ENCODE results near the gene WDR33.

Gene WDR33

DNA sequence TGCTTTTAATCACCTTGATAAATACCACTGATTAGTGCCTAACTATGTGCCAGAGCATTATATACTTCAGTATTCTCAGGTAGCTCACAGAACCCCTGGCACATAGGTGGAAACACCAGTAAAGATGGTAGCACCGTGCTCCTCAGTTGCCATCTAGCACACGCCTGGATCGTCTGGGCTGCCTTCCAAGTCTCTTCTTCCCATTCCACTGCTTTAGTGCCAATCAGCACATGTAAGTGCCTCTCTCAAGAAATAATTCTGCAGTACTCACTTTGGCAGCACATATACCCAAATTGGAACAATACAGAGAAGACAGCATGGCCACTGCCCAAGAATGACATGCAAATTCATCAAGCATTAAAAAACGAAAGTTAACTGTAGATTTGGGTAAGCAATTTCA lies 34.0 kb upstream of the WDR33 start:
- TF ChIP-seq SNAI2 (CRISPR knock-in tag; IDR thresholded peaks at IDR 0.05) = no peak
- TF ChIP-seq, protein P1, sequence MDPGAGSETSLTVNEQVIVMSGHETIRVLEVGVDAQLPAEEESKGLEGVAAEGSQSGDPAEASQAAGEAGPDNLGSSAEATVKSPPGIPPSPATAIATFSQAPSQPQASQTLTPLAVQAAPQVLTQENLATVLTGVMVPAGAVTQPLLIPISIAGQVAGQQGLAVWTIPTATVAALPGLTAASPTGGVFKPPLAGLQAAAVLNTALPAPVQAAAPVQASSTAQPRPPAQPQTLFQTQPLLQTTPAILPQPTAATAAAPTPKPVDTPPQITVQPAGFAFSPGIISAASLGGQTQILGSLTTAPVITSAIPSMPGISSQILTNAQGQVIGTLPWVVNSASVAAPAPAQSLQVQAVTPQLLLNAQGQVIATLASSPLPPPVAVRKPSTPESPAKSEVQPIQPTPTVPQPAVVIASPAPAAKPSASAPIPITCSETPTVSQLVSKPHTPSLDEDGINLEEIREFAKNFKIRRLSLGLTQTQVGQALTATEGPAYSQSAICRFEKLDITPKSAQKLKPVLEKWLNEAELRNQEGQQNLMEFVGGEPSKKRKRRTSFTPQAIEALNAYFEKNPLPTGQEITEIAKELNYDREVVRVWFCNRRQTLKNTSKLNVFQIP (CRISPR knock-in tag; IDR thresholded peaks at IDR 0.05; ENCODE audit: borderline replicate concordance, low read depth) = no peak
- no peak for TF ChIP-seq PPARA (CRISPR knock-in tag; IDR thresholded peaks at IDR 0.05; ENCODE audit: borderline replicate concordance)
- TF ChIP-seq, protein P2, sequence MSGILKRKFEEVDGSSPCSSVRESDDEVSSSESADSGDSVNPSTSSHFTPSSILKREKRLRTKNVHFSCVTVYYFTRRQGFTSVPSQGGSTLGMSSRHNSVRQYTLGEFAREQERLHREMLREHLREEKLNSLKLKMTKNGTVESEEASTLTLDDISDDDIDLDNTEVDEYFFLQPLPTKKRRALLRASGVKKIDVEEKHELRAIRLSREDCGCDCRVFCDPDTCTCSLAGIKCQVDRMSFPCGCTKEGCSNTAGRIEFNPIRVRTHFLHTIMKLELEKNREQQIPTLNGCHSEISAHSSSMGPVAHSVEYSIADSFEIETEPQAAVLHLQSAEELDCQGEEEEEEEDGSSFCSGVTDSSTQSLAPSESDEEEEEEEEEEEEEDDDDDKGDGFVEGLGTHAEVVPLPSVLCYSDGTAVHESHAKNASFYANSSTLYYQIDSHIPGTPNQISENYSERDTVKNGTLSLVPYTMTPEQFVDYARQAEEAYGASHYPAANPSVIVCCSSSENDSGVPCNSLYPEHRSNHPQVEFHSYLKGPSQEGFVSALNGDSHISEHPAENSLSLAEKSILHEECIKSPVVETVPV (CRISPR knock-in tag; IDR thresholded peaks at IDR 0.05) = no peak
- no peak for TF ChIP-seq ZC3H10 (CRISPR knock-in tag; IDR thresholded peaks at IDR 0.05)
- TF ChIP-seq ZFP30 (CRISPR knock-in tag; IDR thresholded peaks at IDR 0.05) = no peak
- no peak for TF ChIP-seq ZNF565 (CRISPR knock-in tag; conservative IDR thresholded peaks at IDR 0.05; ENCODE audit: low read depth)
- ATAC-seq = no peak

DNA sequence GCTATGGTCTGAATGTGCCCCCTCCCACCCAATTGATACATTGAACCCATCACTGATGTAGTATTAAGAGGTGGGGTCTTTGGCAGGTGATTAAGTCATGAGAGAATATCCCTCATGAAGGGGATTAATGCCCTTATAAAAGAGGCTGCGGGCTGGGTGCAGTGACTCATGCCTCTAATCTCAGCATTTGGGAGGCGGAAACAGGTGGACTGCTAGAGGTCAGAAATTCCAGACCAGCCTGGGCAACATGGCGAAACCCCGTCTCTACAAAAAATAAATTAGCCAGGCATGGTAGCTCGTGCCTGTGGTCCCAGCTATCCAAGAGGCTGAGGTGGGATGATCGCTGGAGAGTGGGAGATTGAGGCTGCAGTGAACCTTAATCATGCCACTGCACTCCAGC lies 32.7 kb upstream of the WDR33 start:
- no peak for ATAC-seq
- TF ChIP-seq, protein P3, sequence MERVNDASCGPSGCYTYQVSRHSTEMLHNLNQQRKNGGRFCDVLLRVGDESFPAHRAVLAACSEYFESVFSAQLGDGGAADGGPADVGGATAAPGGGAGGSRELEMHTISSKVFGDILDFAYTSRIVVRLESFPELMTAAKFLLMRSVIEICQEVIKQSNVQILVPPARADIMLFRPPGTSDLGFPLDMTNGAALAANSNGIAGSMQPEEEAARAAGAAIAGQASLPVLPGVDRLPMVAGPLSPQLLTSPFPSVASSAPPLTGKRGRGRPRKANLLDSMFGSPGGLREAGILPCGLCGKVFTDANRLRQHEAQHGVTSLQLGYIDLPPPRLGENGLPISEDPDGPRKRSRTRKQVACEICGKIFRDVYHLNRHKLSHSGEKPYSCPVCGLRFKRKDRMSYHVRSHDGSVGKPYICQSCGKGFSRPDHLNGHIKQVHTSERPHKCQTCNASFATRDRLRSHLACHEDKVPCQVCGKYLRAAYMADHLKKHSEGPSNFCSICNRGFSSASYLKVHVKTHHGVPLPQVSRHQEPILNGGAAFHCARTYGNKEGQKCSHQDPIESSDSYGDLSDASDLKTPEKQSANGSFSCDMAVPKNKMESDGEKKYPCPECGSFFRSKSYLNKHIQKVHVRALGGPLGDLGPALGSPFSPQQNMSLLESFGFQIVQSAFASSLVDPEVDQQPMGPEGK (CRISPR knock-in tag; IDR thresholded peaks at IDR 0.05; ENCODE audit: borderline replicate concordance) = no peak
- no peak for TF ChIP-seq ZC3H10 (CRISPR knock-in tag; IDR thresholded peaks at IDR 0.05)
- TF ChIP-seq ISL1 (CRISPR knock-in tag; IDR thresholded peaks at IDR 0.05) = no peak
- TF ChIP-seq ZFP3 (CRISPR knock-in tag; IDR thresholded peaks at IDR 0.05) = no peak
- no peak for TF ChIP-seq OSR1 (CRISPR knock-in tag; IDR thresholded peaks at IDR 0.05)
- no peak for TF ChIP-seq SNAI2 (CRISPR knock-in tag; IDR thresholded peaks at IDR 0.05)
- no peak for TF ChIP-seq PPARA (CRISPR knock-in tag; IDR thresholded peaks at IDR 0.05; ENCODE audit: borderline replicate concordance)
- TF ChIP-seq, protein P4, sequence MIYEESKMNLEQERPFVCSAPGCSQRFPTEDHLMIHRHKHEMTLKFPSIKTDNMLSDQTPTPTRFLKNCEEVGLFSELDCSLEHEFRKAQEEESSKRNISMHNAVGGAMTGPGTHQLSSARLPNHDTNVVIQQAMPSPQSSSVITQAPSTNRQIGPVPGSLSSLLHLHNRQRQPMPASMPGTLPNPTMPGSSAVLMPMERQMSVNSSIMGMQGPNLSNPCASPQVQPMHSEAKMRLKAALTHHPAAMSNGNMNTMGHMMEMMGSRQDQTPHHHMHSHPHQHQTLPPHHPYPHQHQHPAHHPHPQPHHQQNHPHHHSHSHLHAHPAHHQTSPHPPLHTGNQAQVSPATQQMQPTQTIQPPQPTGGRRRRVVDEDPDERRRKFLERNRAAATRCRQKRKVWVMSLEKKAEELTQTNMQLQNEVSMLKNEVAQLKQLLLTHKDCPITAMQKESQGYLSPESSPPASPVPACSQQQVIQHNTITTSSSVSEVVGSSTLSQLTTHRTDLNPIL (CRISPR knock-in tag; IDR thresholded peaks at IDR 0.05; ENCODE audit: low read depth) = no peak
- TF ChIP-seq ZNF70 (CRISPR knock-in tag; IDR thresholded peaks at IDR 0.05) = no peak
- TF ChIP-seq ZNF565 (CRISPR knock-in tag; conservative IDR thresholded peaks at IDR 0.05; ENCODE audit: low read depth) = no peak
- no peak for TF ChIP-seq TOX (CRISPR knock-in tag; IDR thresholded peaks at IDR 0.05; ENCODE audit: borderline replicate concordance)
- no peak for TF ChIP-seq GLIS3 (CRISPR knock-in tag; IDR thresholded peaks at IDR 0.05)
- no peak for TF ChIP-seq ARNTL (CRISPR knock-in tag; IDR thresholded peaks at IDR 0.05; ENCODE audit: borderline replicate concordance, low read depth)
- TF ChIP-seq, protein P5, sequence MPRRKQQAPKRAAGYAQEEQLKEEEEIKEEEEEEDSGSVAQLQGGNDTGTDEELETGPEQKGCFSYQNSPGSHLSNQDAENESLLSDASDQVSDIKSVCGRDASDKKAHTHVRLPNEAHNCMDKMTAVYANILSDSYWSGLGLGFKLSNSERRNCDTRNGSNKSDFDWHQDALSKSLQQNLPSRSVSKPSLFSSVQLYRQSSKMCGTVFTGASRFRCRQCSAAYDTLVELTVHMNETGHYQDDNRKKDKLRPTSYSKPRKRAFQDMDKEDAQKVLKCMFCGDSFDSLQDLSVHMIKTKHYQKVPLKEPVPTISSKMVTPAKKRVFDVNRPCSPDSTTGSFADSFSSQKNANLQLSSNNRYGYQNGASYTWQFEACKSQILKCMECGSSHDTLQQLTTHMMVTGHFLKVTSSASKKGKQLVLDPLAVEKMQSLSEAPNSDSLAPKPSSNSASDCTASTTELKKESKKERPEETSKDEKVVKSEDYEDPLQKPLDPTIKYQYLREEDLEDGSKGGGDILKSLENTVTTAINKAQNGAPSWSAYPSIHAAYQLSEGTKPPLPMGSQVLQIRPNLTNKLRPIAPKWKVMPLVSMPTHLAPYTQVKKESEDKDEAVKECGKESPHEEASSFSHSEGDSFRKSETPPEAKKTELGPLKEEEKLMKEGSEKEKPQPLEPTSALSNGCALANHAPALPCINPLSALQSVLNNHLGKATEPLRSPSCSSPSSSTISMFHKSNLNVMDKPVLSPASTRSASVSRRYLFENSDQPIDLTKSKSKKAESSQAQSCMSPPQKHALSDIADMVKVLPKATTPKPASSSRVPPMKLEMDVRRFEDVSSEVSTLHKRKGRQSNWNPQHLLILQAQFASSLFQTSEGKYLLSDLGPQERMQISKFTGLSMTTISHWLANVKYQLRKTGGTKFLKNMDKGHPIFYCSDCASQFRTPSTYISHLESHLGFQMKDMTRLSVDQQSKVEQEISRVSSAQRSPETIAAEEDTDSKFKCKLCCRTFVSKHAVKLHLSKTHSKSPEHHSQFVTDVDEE (CRISPR knock-in tag; IDR thresholded peaks at IDR 0.05) = no peak

DNA sequence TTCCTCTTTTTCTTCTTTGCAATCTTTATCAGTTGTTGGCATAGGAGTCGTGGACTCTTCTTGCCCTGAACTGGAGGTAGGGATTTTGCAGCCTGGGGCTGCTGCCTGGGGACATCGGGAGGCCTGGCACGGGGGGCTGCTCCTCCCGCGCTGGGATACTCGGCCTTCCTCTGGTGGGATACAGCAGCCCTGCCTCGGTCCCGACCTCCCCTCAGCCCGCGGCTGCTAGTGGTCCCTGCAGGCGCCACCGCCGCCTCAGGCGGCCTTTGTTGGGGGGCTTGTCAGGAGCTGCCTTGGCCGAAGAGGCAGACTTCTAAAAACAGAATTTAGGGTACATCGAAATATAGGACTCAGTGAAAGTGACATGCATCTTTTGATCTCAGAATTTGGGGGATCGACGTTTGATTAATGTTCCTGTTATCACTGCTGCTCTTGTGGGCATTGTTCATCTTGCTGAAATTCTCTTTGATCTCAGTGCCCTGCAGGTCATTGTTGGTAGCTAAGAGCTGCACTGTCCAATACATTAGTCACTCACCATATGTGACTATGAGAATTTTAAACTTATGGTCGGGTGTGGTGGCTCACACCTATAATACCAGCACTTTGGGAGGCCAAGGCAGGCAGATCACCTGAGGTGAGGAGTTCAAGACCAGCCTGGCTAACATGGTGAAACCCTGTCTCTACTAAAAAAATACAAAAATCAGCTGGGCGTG lies 30.7 kb upstream of the WDR33 start:
- ATAC-seq = no peak; the same call in 2 of the 3 replicates
- TF ChIP-seq TOX (CRISPR knock-in tag; IDR thresholded peaks at IDR 0.05; ENCODE audit: borderline replicate concordance) (no peak), ZNF8 (CRISPR knock-in tag; IDR thresholded peaks at IDR 0.05) (no peak), GLIS3 (CRISPR knock-in tag; IDR thresholded peaks at IDR 0.05) (no peak), RARB (CRISPR knock-in tag; IDR thresholded peaks at IDR 0.05) (no peak), ZFP3 (CRISPR knock-in tag; IDR thresholded peaks at IDR 0.05) (no peak), SNAI2 (CRISPR knock-in tag; IDR thresholded peaks at IDR 0.05) (no peak), ARNTL (CRISPR knock-in tag; IDR thresholded peaks at IDR 0.05; ENCODE audit: borderline replicate concordance, low read depth) (no peak), ZC3H10 (CRISPR knock-in tag; IDR thresholded peaks at IDR 0.05) (no peak), ESRRG (CRISPR knock-in tag; IDR thresholded peaks at IDR 0.05) (no peak), ZNF565 (CRISPR knock-in tag; conservative IDR thresholded peaks at IDR 0.05; ENCODE audit: low read depth) (no peak)
- TF ChIP-seq, protein P2 (CRISPR knock-in tag; IDR thresholded peaks at IDR 0.05) = no peak
- TF ChIP-seq, protein P1 (CRISPR knock-in tag; IDR thresholded peaks at IDR 0.05; ENCODE audit: borderline replicate concordance, low read depth) = no peak
- TF ChIP-seq, protein P3 (CRISPR knock-in tag; IDR thresholded peaks at IDR 0.05; ENCODE audit: borderline replicate concordance) = no peak

Data from SK-N-SH treated with all-trans-retinoic acid at 6 μM for 48 hours (cell line).